ENCODE results near the gene TCEA2.

TCEA2 gene

GRCh38 chr20:64041040-64041780 is 21.8 kb upstream of the TCEA2 start:
- no peak for DNase-seq
- no peak overlapping the region for H3K18ac ChIP-seq (ENCODE audit: low read depth in 1 of 2, low read length in 2 of 2)
- no peak overlapping the region for H3K23ac ChIP-seq (ENCODE audit: low read length in 2 of 2)
- H3K36me3 ChIP-seq (ENCODE audit: control insufficient read depth in 1 of 2, insufficient read depth in 2 of 2, low read depth in 1 of 2, low read length in 2 of 2), result peaks cover 0 to 2% of the 10 kb centered on the region in 2 experiments
- peaks cover 39 to 71% of the 10 kb centered on the region in 2 experiments for H3K27me3 ChIP-seq (ENCODE audit: control insufficient read depth in 1 of 2, insufficient read depth in 1 of 2, low read length in 2 of 2)
- WGBS, result 74% methylated on average over 13 of the region's 15 CpGs
- no peak overlapping the region for H2AFZ ChIP-seq (ENCODE audit: low read depth, low read length)
- H3K9me3 ChIP-seq (ENCODE audit: control insufficient read depth, low read length), result no peaks in the 10 kb centered on the region
- peaks cover 54% of the 10 kb centered on the region for H3K4me1 ChIP-seq (ENCODE audit: control insufficient read depth, insufficient read depth, low read depth, low read length)
- H3K79me1 ChIP-seq (replicated peaks; ENCODE audit: low read length, poor library complexity, severe bottlenecking), result no peaks in the 10 kb centered on the region
- no peak overlapping the region for H4K91ac ChIP-seq (ENCODE audit: low read length)
- H4K8ac ChIP-seq (ENCODE audit: low read length), result no peak overlapping the region
- H3K9ac ChIP-seq (ENCODE audit: low read length), result no peak overlapping the region
- no peak overlapping the region for H3K4me3 ChIP-seq (ENCODE audit: insufficient read depth in 1 of 2, low read depth in 1 of 2, low read length in 2 of 2)
- H2AK5ac ChIP-seq (ENCODE audit: low read length, severe bottlenecking), result no peak overlapping the region
- H2BK12ac ChIP-seq (ENCODE audit: low read length in 2 of 2), result no peak overlapping the region
- H3K4ac ChIP-seq (ENCODE audit: low read depth in 1 of 2, low read length in 2 of 2), result no peak overlapping the region
- H3K14ac ChIP-seq (ENCODE audit: low read length in 2 of 2), result no peak overlapping the region
- H2BK15ac ChIP-seq (ENCODE audit: low read depth, poor library complexity, severe bottlenecking), result no peak overlapping the region
- no peak overlapping the region for H3K4me2 ChIP-seq (ENCODE audit: low read length, poor library complexity, severe bottlenecking)
- no peak overlapping the region for H2BK120ac ChIP-seq (ENCODE audit: low read depth, low read length)
- H3K27ac ChIP-seq (ENCODE audit: low read length, poor library complexity, severe bottlenecking), result no peak overlapping the region
- H2BK5ac ChIP-seq (ENCODE audit: low read depth, low read length, poor library complexity, severe bottlenecking), result no peak overlapping the region

GRCh38 chr20:64041781-64042053 is 21.3 kb upstream of the TCEA2 start:
- H3K4me2 ChIP-seq (ENCODE audit: low read length, poor library complexity, severe bottlenecking), result no peak overlapping the region
- H3K36me3 ChIP-seq (ENCODE audit: control insufficient read depth in 1 of 2, insufficient read depth in 2 of 2, low read depth in 1 of 2, low read length in 2 of 2), result no peaks in the 10 kb centered on the region

GRCh38 chr20:64042054-64042781 is 20.8 kb upstream of the TCEA2 start:
- Histone ChIP-seq H3K27me3 (ENCODE audit: control insufficient read depth in 1 of 2, insufficient read depth in 1 of 2, low read length in 2 of 2) (peaks cover 47 to 71% of the 10 kb centered on the region in 2 experiments), H4K91ac (ENCODE audit: low read length) (peak overlapping the region; percentile 53), H3K18ac (ENCODE audit: low read depth in 1 of 2, low read length in 2 of 2) (peak overlapping the region; percentile 75 to 79), H3K27ac (ENCODE audit: low read length, poor library complexity, severe bottlenecking) (no peak overlapping the region), H4K8ac (ENCODE audit: low read length) (peak overlapping the region; percentile 91), H3K23ac (ENCODE audit: low read length in 2 of 2) (peak overlapping the region in 1 of 2 experiments; percentile 60), H3K4me1 (ENCODE audit: control insufficient read depth, insufficient read depth, low read depth, low read length) (peaks cover 45% of the 10 kb centered on the region), H2AK5ac (ENCODE audit: low read length, severe bottlenecking) (no peak overlapping the region), H3K79me1 (replicated peaks; ENCODE audit: low read length, poor library complexity, severe bottlenecking) (no peaks in the 10 kb centered on the region), H3K14ac (ENCODE audit: low read length in 2 of 2) (peak overlapping the region in 1 of 2 experiments; percentile 79), H2BK15ac (ENCODE audit: low read depth, poor library complexity, severe bottlenecking) (peak overlapping the region; percentile 92), H3K4me3 (ENCODE audit: insufficient read depth in 1 of 2, low read depth in 1 of 2, low read length in 2 of 2) (peak overlapping the region in 1 of 2 experiments; percentile 49), H3K4ac (ENCODE audit: low read depth in 1 of 2, low read length in 2 of 2) (peak overlapping the region in 1 of 2 experiments; percentile 15), H3K9ac (ENCODE audit: low read length) (no peak overlapping the region), H2BK120ac (ENCODE audit: low read depth, low read length) (peak overlapping the region; percentile 37), H3K9me3 (ENCODE audit: control insufficient read depth, low read length) (no peaks in the 10 kb centered on the region), H2AFZ (ENCODE audit: low read depth, low read length) (peak overlapping the region; percentile 29), H2BK12ac (ENCODE audit: low read length in 2 of 2) (peak overlapping the region in 1 of 2 experiments; percentile 67), H3K4me2 (ENCODE audit: low read length, poor library complexity, severe bottlenecking) (peak overlapping the region; percentile 70), H3K36me3 (ENCODE audit: control insufficient read depth in 1 of 2, insufficient read depth in 2 of 2, low read depth in 1 of 2, low read length in 2 of 2) (no peaks in the 10 kb centered on the region), H2BK5ac (ENCODE audit: low read depth, low read length, poor library complexity, severe bottlenecking) (peak overlapping the region; percentile 11)
- DNase-seq, result no peak
- 5% methylated on average over 28 of the region's 55 CpGs for WGBS

More at GRCh38 chr20:64041781-64042053, 21.3 kb upstream of the TCEA2 start:
- H3K9me3 ChIP-seq (ENCODE audit: control insufficient read depth, low read length), result no peaks in the 10 kb centered on the region
- H3K4me1 ChIP-seq (ENCODE audit: control insufficient read depth, insufficient read depth, low read depth, low read length), result peaks cover 49% of the 10 kb centered on the region
- H4K8ac ChIP-seq (ENCODE audit: low read length), result no peak overlapping the region
- H2BK12ac ChIP-seq (ENCODE audit: low read length in 2 of 2), result peak overlapping the region in 1 of 2 experiments; percentile 50
- H2BK5ac ChIP-seq (ENCODE audit: low read depth, low read length, poor library complexity, severe bottlenecking), result no peak overlapping the region
- H2BK120ac ChIP-seq (ENCODE audit: low read depth, low read length), result no peak overlapping the region
- H3K4me3 ChIP-seq (ENCODE audit: insufficient read depth in 1 of 2, low read depth in 1 of 2, low read length in 2 of 2), result no peak overlapping the region
- H2AFZ ChIP-seq (ENCODE audit: low read depth, low read length), result no peak overlapping the region
- peaks cover 44 to 71% of the 10 kb centered on the region in 2 experiments for H3K27me3 ChIP-seq (ENCODE audit: control insufficient read depth in 1 of 2, insufficient read depth in 1 of 2, low read length in 2 of 2)
- H3K4ac ChIP-seq (ENCODE audit: low read depth in 1 of 2, low read length in 2 of 2), result no peak overlapping the region
- H3K79me1 ChIP-seq (replicated peaks; ENCODE audit: low read length, poor library complexity, severe bottlenecking), result no peaks in the 10 kb centered on the region
- H3K14ac ChIP-seq (ENCODE audit: low read length in 2 of 2), result no peak overlapping the region
- 57% methylated on average over 5 of the region's 11 CpGs for WGBS
- H3K9ac ChIP-seq (ENCODE audit: low read length), result no peak overlapping the region
- no peak overlapping the region for H2AK5ac ChIP-seq (ENCODE audit: low read length, severe bottlenecking)
- peak overlapping the region; percentile 92 for H2BK15ac ChIP-seq (ENCODE audit: low read depth, poor library complexity, severe bottlenecking)
- H3K23ac ChIP-seq (ENCODE audit: low read length in 2 of 2), result peak overlapping the region in 1 of 2 experiments; percentile 60
- no peak for DNase-seq
- H4K91ac ChIP-seq (ENCODE audit: low read length), result no peak overlapping the region
- no peak overlapping the region for H3K27ac ChIP-seq (ENCODE audit: low read length, poor library complexity, severe bottlenecking)
- no peak overlapping the region for H3K18ac ChIP-seq (ENCODE audit: low read depth in 1 of 2, low read length in 2 of 2)

GRCh38 chr20:64043768-64044167 is 19.2 kb upstream of the TCEA2 start:
- H3K79me1 ChIP-seq (replicated peaks; ENCODE audit: low read length, poor library complexity, severe bottlenecking), result no peaks in the 10 kb centered on the region
- WGBS, result 96% methylated on average over 8 of the region's 9 CpGs

More at GRCh38 chr20:64043768-64044167, 19.2 kb upstream of the TCEA2 start:
- H3K4ac ChIP-seq (ENCODE audit: low read depth in 1 of 2, low read length in 2 of 2), result no peak overlapping the region
- H3K4me3 ChIP-seq (ENCODE audit: insufficient read depth in 1 of 2, low read depth in 1 of 2, low read length in 2 of 2), result no peak overlapping the region
- H2BK120ac ChIP-seq (ENCODE audit: low read depth, low read length), result no peak overlapping the region
- H2BK5ac ChIP-seq (ENCODE audit: low read depth, low read length, poor library complexity, severe bottlenecking), result no peak overlapping the region
- no peak overlapping the region for H2BK12ac ChIP-seq (ENCODE audit: low read length in 2 of 2)
- H3K23ac ChIP-seq (ENCODE audit: low read length in 2 of 2), result no peak overlapping the region
- DNase-seq, result no peak
- no peak overlapping the region for H3K9ac ChIP-seq (ENCODE audit: low read length)
- H2AFZ ChIP-seq (ENCODE audit: low read depth, low read length), result no peak overlapping the region
- H3K9me3 ChIP-seq (ENCODE audit: control insufficient read depth, low read length), result no peaks in the 10 kb centered on the region
- H3K36me3 ChIP-seq (ENCODE audit: control insufficient read depth in 1 of 2, insufficient read depth in 2 of 2, low read depth in 1 of 2, low read length in 2 of 2), result no peaks in the 10 kb centered on the region
- H2AK5ac ChIP-seq (ENCODE audit: low read length, severe bottlenecking), result no peak overlapping the region
- H3K4me2 ChIP-seq (ENCODE audit: low read length, poor library complexity, severe bottlenecking), result no peak overlapping the region
- no peak overlapping the region for H3K14ac ChIP-seq (ENCODE audit: low read length in 2 of 2)
- H3K27ac ChIP-seq (ENCODE audit: low read length, poor library complexity, severe bottlenecking), result no peak overlapping the region
- no peak overlapping the region for H2BK15ac ChIP-seq (ENCODE audit: low read depth, poor library complexity, severe bottlenecking)
- no peak overlapping the region for H3K18ac ChIP-seq (ENCODE audit: low read depth in 1 of 2, low read length in 2 of 2)
- peaks cover 42% of the 10 kb centered on the region for H3K4me1 ChIP-seq (ENCODE audit: control insufficient read depth, insufficient read depth, low read depth, low read length)
- peaks cover 48 to 68% of the 10 kb centered on the region in 2 experiments for H3K27me3 ChIP-seq (ENCODE audit: control insufficient read depth in 1 of 2, insufficient read depth in 1 of 2, low read length in 2 of 2)
- H4K8ac ChIP-seq (ENCODE audit: low read length), result no peak overlapping the region
- H4K91ac ChIP-seq (ENCODE audit: low read length), result no peak overlapping the region

Data from mesenchymal stem cell (in vitro differentiated cells and primary cell).